NCI-H2107 (cell line): ENCODE data around the gene GRIN2A.

Experiments
- DNase-seq: peaks from one replicate; lab custom pipeline; 2025; lab: John Stamatoyannopoulos, UW

The GRIN2A gene

GRCh38 chr16:9854675-9855074, 327.6 kb downstream of the GRIN2A start:
- DNase-seq = no peak

GRCh38 chr16:9852003-9852402, 330.2 kb downstream of the GRIN2A start:
- no peak for DNase-seq

GRCh38 chr16:9850817-9851216, 331.4 kb downstream of the GRIN2A start:
- no peak for DNase-seq

- DNase-seq = no peak
These were observed 332.5 kb downstream of the GRIN2A start for GRCh38 chr16:9849697-9850245.

- DNase-seq = no peak
These were observed 335.1 kb downstream of the GRIN2A start for GRCh38 chr16:9847146-9847545.

GRCh38 chr16:9846362-9847099, 335.7 kb downstream of the GRIN2A start:
- no peak for DNase-seq

GRCh38 chr16:9845661-9846361, 336.4 kb downstream of the GRIN2A start:
- DNase-seq = no peak

- no peak for DNase-seq
These were observed 337.9 kb downstream of the GRIN2A start for GRCh38 chr16:9844361-9844760.

GRCh38 chr16:9843424-9844018, 338.7 kb downstream of the GRIN2A start:
- no peak for DNase-seq

GRCh38 chr16:9840761-9841665, 341.2 kb downstream of the GRIN2A start:
- no peak for DNase-seq

GRCh38 chr16:9837481-9837880, 344.7 kb downstream of the GRIN2A start:
- DNase-seq = no peak

- DNase-seq = no peak
These were observed 346.0 kb downstream of the GRIN2A start for GRCh38 chr16:9836118-9836736.

GRCh38 chr16:9827062-9827752, 355.0 kb downstream of the GRIN2A start:
- DNase-seq = no peak

- no peak for DNase-seq
These were observed 355.6 kb downstream of the GRIN2A start for GRCh38 chr16:9826656-9827055.

GRCh38 chr16:9824200-9825068, 357.8 kb downstream of the GRIN2A start:
- DNase-seq = no peak

- no peak for DNase-seq
These were observed 358.7 kb downstream of the GRIN2A start for GRCh38 chr16:9823510-9823909.

GRCh38 chr16:9821970-9822369, 360.3 kb downstream of the GRIN2A start:
- no peak for DNase-seq

GRCh38 chr16:9821331-9821730, 360.9 kb downstream of the GRIN2A start:
- DNase-seq = no peak

GRCh38 chr16:9820476-9821246, 361.6 kb downstream of the GRIN2A start:
- DNase-seq = no peak
